NCI-H82 treated with DMSO at 0.1 percent for 48 hours (cell line): ENCODE data around the gene SPSB1.

ENCODE experiments used
- DNase-seq: peaks from one replicate; lab custom pipeline; 2025; ENCODE audit not compliant: unreplicated experiment; lab: John Stamatoyannopoulos, UW

SPSB1 gene

GRCh38 chr1:9317591-9318417 is 25.1 kb downstream of the SPSB1 start:
- DNase-seq, result no peak

GRCh38 chr1:9319208-9319788 is 26.6 kb downstream of the SPSB1 start:
- DNase-seq, result no peak

- no peak for DNase-seq
Measured at GRCh38 chr1:9319789-9320519, 27.3 kb downstream of the SPSB1 start.

- DNase-seq, result no peak
Measured at GRCh38 chr1:9320520-9321479, 28.1 kb downstream of the SPSB1 start.

GRCh38 chr1:9321480-9321849 is 28.8 kb downstream of the SPSB1 start:
- DNase-seq, result no peak

GRCh38 chr1:9321986-9322660 is 29.4 kb downstream of the SPSB1 start:
- no peak for DNase-seq

- DNase-seq, result no peak
Measured at GRCh38 chr1:9322661-9323244, 30.1 kb downstream of the SPSB1 start.

GRCh38 chr1:9324246-9325096 is 31.8 kb downstream of the SPSB1 start:
- DNase-seq, result no peak

- no peak for DNase-seq
Measured at GRCh38 chr1:9326596-9326995, 33.9 kb downstream of the SPSB1 start.

GRCh38 chr1:9328201-9328600 is 35.5 kb downstream of the SPSB1 start:
- DNase-seq, result no peak

GRCh38 chr1:9328715-9329114 is 36.0 kb downstream of the SPSB1 start:
- DNase-seq, result no peak

GRCh38 chr1:9331016-9331415 is 38.3 kb downstream of the SPSB1 start:
- DNase-seq, result no peak

GRCh38 chr1:9331558-9332346 is 39.1 kb downstream of the SPSB1 start:
- no peak for DNase-seq

GRCh38 chr1:9332513-9333143 is 39.9 kb downstream of the SPSB1 start:
- DNase-seq, result no peak

- no peak for DNase-seq
Measured at GRCh38 chr1:9338397-9339246, 45.9 kb downstream of the SPSB1 start.

GRCh38 chr1:9340172-9340854 is 47.6 kb downstream of the SPSB1 start:
- no peak for DNase-seq
